Neural cell (in vitro differentiated cells): ENCODE results near the gene TBC1D25. TPM values are rescaled to one million over a fixed set of nuclear protein-coding genes. Genes with fewer than 3 reads are reported as not detected.

Experiments used
- H2AFZ ChIP-seq: fragments of 200-600, 300-800 bp; sonication (generic), shearing (Covaris generic); 2 replicates; pipeline ENCODE4 v1.6.0; 2014; ENCODE audit warnings: low read depth, mild to moderate bottlenecking, antibody characterized with exemption, low read length, moderate library complexity
- H3F3A ChIP-seq: fragments of 200-600 bp; shearing (Covaris generic); 2 replicates; pipeline ENCODE4 v1.6.1; 2016; ENCODE audit warnings: mild to moderate bottlenecking, moderate library complexity, mixed read lengths, antibody characterized with exemption, low read length; ENCODE audit not compliant: insufficient read depth, poor library complexity, severe bottlenecking
- H3K27ac ChIP-seq: fragments of 200-600, 300-800 bp; sonication (generic), shearing (Covaris generic); 2 replicates; pipeline ENCODE4 v1.5.1; 2014; ENCODE audit warnings: mild to moderate bottlenecking, low read length, moderate library complexity
- H3K27me3 ChIP-seq: fragments of 300-800, 200-600 bp; sonication (generic), shearing (Covaris generic); 2 replicates; pipeline ENCODE4 v1.6.0; 2014; ENCODE audit warnings: mild to moderate bottlenecking, low read depth, low read length, moderate library complexity; ENCODE audit not compliant: insufficient read depth
- H3K36me3 ChIP-seq: fragments of 300-800, 200-600 bp; sonication (generic), shearing (Covaris generic); 2 replicates; pipeline ENCODE4 v1.5.1; 2014; ENCODE audit warnings: mild to moderate bottlenecking, antibody characterized with exemption, low read length, moderate library complexity; ENCODE audit not compliant: insufficient read depth
- H3K4me2 ChIP-seq: fragments of 300-800, 200-600 bp; sonication (generic), shearing (Covaris generic); 2 replicates; pipeline ENCODE4 v1.6.0; 2014; ENCODE audit warnings: mild to moderate bottlenecking, low read length
- H3K4me3 ChIP-seq: fragments of 300-800, 200-600 bp; sonication (generic), shearing (Covaris generic); 2 replicates; pipeline ENCODE4 v1.5.1; 2014; ENCODE audit warnings: mild to moderate bottlenecking, low read length, moderate library complexity
- H3K79me2 ChIP-seq: fragments of 200-600 bp; shearing (Covaris generic); replicated peaks from 2 replicates; pipeline ENCODE4 v1.6.0; 2014; ENCODE audit warnings: mild to moderate bottlenecking, low read length, moderate library complexity; ENCODE audit not compliant: insufficient read depth
- H3K9ac ChIP-seq: fragments of 300-800, 200-600 bp; sonication (generic), shearing (Covaris generic); 2 replicates; pipeline ENCODE4 v1.6.1; 2016; ENCODE audit warnings: mild to moderate bottlenecking, low read length, mixed read lengths
- H3K9me2 ChIP-seq: fragments of 200-600 bp; shearing (Covaris generic); 2 replicates; pipeline ENCODE4 v1.6.1; 2016; ENCODE audit warnings: mild to moderate bottlenecking, low read length, mixed read lengths; ENCODE audit not compliant: insufficient read depth
- H3K9me3 ChIP-seq: fragments of 200-600, 300-800 bp; sonication (generic), shearing (Covaris generic); 2 replicates; pipeline ENCODE4 v1.6.1; 2016; ENCODE audit warnings: mild to moderate bottlenecking, mixed run types, low read length, moderate library complexity, mixed read lengths
- H4K20me1 ChIP-seq: fragments of 200-600 bp; shearing (Covaris generic); 2 replicates; pipeline ENCODE4 v1.6.1; 2016; ENCODE audit warnings: mild to moderate bottlenecking, mixed run types; ENCODE audit not compliant: insufficient read depth
- EP300 ChIP-seq: fragments of 450-650 bp; conservative IDR thresholded peaks from 2 replicates; pipeline ENCODE4 v1.6.1; 2014; ENCODE audit warnings: antibody characterized with exemption, mild to moderate bottlenecking, moderate library complexity; ENCODE audit not compliant: poor library complexity, severe bottlenecking
- EZH2 ChIP-seq: fragments of 200-600, 300-800 bp; shearing (Covaris generic), sonication (generic); IDR thresholded peaks from 2 replicates; pipeline ENCODE4 v1.6.1; 2014; ENCODE audit warnings: antibody characterized with exemption, low read length, borderline replicate concordance, mild to moderate bottlenecking; ENCODE audit not compliant: insufficient read depth, poor library complexity, severe bottlenecking
- MXI1 ChIP-seq: fragments of 450-650 bp; conservative IDR thresholded peaks from 2 replicates; pipeline ENCODE4 v1.6.1; 2014; ENCODE audit warnings: antibody characterized with exemption, mild to moderate bottlenecking; ENCODE audit not compliant: poor library complexity, severe bottlenecking
- POLR2AphosphoS5 ChIP-seq: IDR thresholded peaks from 2 replicates; pipeline ENCODE4 v1.6.1; 2012
- RAD21 ChIP-seq: fragments of 450-650 bp; conservative IDR thresholded peaks from 2 replicates; pipeline ENCODE4 v1.6.1; 2014; ENCODE audit warnings: antibody characterized with exemption, mild to moderate bottlenecking, moderate library complexity
- SMC3 ChIP-seq: fragments of 450-650 bp; conservative IDR thresholded peaks from 2 replicates; pipeline ENCODE4 v1.6.1; 2014; ENCODE audit warnings: antibody characterized with exemption, mild to moderate bottlenecking, moderate library complexity; ENCODE audit not compliant: poor library complexity
- TAF1 ChIP-seq: IDR thresholded peaks from 2 replicates; pipeline ENCODE4 v1.6.1; 2012; ENCODE audit warnings: low read depth
- polyA plus RNA-seq: library from polyadenylated mRNA; depleted of rRNA; stranded (reverse); fragments of >200 nt; gene quantifications from 2 replicates; pipeline ENCODE4 v1.2.3, GENCODE V29; 2014
- TF ChIP-seq, protein P1 (sequence below): IDR thresholded peaks from 2 replicates; pipeline ENCODE4 v1.6.1; 2012; ENCODE audit warnings: borderline replicate concordance
- TF ChIP-seq, protein P2 (sequence below): fragments of 450-650 bp; IDR thresholded peaks from 2 replicates; pipeline ENCODE4 v1.5.1; 2014; ENCODE audit warnings: antibody characterized with exemption, mild to moderate bottlenecking, moderate library complexity; ENCODE audit not compliant: poor library complexity, severe bottlenecking

Gene TBC1D25
- polyA plus RNA-seq, 1 donor from 2014 or later: 4.5 TPM

DNA sequence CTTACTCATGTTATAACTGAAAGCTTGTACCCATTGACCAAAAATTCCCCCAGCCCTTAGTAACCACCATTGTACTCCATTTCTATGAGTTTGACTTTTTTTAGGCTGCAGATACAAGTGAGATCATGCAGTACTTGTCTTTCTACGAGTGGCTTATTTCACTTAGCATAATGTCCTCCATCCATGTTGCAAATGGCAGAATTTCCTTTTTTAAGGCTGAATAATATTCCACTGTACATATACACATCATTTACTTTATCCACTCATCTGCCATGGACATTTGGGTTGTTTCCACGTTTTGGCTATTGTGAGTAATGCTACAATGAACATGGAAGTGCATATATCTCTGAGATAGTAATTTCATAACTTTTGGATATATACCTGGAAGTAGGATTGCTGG, 45.2 kb downstream of the TBC1D25 start:
- H2AFZ ChIP-seq: no peak overlapping the region
- no peak overlapping the region for H3K4me2 ChIP-seq
- no peaks in the 10 kb centered on the region for H4K20me1 ChIP-seq
- no peak overlapping the region for H3K9ac ChIP-seq
- H3K4me3 ChIP-seq: no peak overlapping the region
- TF ChIP-seq RAD21 (no peak), TAF1 (no peak), SMC3 (no peak), POLR2AphosphoS5 (no peak)
- TF ChIP-seq, protein P1, sequence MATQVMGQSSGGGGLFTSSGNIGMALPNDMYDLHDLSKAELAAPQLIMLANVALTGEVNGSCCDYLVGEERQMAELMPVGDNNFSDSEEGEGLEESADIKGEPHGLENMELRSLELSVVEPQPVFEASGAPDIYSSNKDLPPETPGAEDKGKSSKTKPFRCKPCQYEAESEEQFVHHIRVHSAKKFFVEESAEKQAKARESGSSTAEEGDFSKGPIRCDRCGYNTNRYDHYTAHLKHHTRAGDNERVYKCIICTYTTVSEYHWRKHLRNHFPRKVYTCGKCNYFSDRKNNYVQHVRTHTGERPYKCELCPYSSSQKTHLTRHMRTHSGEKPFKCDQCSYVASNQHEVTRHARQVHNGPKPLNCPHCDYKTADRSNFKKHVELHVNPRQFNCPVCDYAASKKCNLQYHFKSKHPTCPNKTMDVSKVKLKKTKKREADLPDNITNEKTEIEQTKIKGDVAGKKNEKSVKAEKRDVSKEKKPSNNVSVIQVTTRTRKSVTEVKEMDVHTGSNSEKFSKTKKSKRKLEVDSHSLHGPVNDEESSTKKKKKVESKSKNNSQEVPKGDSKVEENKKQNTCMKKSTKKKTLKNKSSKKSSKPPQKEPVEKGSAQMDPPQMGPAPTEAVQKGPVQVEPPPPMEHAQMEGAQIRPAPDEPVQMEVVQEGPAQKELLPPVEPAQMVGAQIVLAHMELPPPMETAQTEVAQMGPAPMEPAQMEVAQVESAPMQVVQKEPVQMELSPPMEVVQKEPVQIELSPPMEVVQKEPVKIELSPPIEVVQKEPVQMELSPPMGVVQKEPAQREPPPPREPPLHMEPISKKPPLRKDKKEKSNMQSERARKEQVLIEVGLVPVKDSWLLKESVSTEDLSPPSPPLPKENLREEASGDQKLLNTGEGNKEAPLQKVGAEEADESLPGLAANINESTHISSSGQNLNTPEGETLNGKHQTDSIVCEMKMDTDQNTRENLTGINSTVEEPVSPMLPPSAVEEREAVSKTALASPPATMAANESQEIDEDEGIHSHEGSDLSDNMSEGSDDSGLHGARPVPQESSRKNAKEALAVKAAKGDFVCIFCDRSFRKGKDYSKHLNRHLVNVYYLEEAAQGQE: no peak
- TF ChIP-seq, protein P2, sequence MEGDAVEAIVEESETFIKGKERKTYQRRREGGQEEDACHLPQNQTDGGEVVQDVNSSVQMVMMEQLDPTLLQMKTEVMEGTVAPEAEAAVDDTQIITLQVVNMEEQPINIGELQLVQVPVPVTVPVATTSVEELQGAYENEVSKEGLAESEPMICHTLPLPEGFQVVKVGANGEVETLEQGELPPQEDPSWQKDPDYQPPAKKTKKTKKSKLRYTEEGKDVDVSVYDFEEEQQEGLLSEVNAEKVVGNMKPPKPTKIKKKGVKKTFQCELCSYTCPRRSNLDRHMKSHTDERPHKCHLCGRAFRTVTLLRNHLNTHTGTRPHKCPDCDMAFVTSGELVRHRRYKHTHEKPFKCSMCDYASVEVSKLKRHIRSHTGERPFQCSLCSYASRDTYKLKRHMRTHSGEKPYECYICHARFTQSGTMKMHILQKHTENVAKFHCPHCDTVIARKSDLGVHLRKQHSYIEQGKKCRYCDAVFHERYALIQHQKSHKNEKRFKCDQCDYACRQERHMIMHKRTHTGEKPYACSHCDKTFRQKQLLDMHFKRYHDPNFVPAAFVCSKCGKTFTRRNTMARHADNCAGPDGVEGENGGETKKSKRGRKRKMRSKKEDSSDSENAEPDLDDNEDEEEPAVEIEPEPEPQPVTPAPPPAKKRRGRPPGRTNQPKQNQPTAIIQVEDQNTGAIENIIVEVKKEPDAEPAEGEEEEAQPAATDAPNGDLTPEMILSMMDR: no peak
- H3K79me2 ChIP-seq: no peaks in the 10 kb centered on the region
- H3K9me3 ChIP-seq: no peaks in the 10 kb centered on the region
- no peaks in the 10 kb centered on the region for H3K27me3 ChIP-seq
- H3K36me3 ChIP-seq: no peaks in the 10 kb centered on the region
- no peaks in the 10 kb centered on the region for H3K9me2 ChIP-seq
- no peaks in the 10 kb centered on the region for H3F3A ChIP-seq
- H3K27ac ChIP-seq: no peak overlapping the region

- H3K4me3 ChIP-seq: no peak overlapping the region
- no peak overlapping the region for H3K4me2 ChIP-seq
- TF ChIP-seq EZH2: no peak
- TF ChIP-seq EP300: no peak
- no peak for TF ChIP-seq RAD21
- TF ChIP-seq, protein P1: no peak
- no peak for TF ChIP-seq MXI1
- no peak for TF ChIP-seq TAF1
- TF ChIP-seq POLR2AphosphoS5: no peak
- TF ChIP-seq SMC3: no peak
- TF ChIP-seq, protein P2: no peak
- H4K20me1 ChIP-seq: no peaks in the 10 kb centered on the region
- no peaks in the 10 kb centered on the region for H3F3A ChIP-seq
- H3K9me3 ChIP-seq: no peaks in the 10 kb centered on the region
- H3K9me2 ChIP-seq: no peaks in the 10 kb centered on the region
- no peak overlapping the region for H3K27ac ChIP-seq
- H3K9ac ChIP-seq: no peak overlapping the region
- no peaks in the 10 kb centered on the region for H3K36me3 ChIP-seq
- no peaks in the 10 kb centered on the region for H3K27me3 ChIP-seq
- H3K79me2 ChIP-seq: no peaks in the 10 kb centered on the region
- H2AFZ ChIP-seq: no peak overlapping the region
These were observed 50.1 kb downstream of the TBC1D25 start for GRCh38 chrX:48589482-48590162.
